SK-MEL-5 (cell line): ENCODE measurements around the gene ICA1. TPM values are rescaled to one million over a fixed set of nuclear protein-coding genes. Genes with fewer than 3 reads are reported as not detected.
"Not testable (repeated sequence)": the region's sequence is repeated elsewhere in the genome, so short reads cannot be mapped to it uniquely, and the experiment has no call there.

Source experiments
- DNase-seq: peaks from one replicate; pipeline ENCODE4 v3.0.0-alpha.2; 2016; ENCODE audit warnings: low read depth, low spot score
- in situ Hi-C: cut with HindIII; loops from 2 replicates; pipeline ENCODE4 v1.10.0; 2016; ENCODE audit warnings: low sequenced_read_pairs, high pct_unique_total_duplicates, low pct_unique_long_range_greater_than_20kb
- total RNA-seq: library from RNA; depleted of rRNA; stranded (reverse); fragments of >200 nt; shearing (Covaris generic); gene quantifications from 2 replicates; pipeline ENCODE4 v1.2.3, GENCODE V29; 2014

Gene ICA1
- total RNA-seq, 1 experiment from 2014 or later: 2.3 TPM

GRCh38 chr7:8103282-8103681, 158.7 kb downstream of the ICA1 start:
- DNase-seq: no peak
- in situ Hi-C loops: no loop called here

DNA sequence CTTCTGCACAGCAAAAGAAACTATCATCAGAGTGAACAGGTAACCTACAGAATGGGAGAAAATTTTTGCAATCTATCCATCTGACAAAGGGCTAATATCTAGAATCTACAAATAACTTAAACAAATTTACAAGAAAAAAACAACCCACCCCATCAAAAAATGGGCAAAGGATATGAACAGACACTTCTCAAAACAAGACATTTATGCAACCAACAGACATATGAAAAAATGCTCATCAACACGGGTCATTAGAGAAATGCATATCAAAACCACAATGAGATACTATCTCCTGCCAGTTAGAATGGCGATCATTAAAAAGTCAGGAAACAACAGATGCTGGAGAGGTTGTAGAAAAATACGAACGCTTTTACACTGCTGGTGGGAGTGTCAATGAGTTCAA, 160.7 kb downstream of the ICA1 start:
- DNase-seq, in situ Hi-C loops: not testable (repeated sequence)

- no peak for DNase-seq
- in situ Hi-C loops: no loop called here
Measured at GRCh38 chr7:8094164-8095140, 167.5 kb downstream of the ICA1 start.

- no peak for DNase-seq
- in situ Hi-C loops: no loop called here
Measured at GRCh38 chr7:8092140-8092539, 169.8 kb downstream of the ICA1 start.

DNA sequence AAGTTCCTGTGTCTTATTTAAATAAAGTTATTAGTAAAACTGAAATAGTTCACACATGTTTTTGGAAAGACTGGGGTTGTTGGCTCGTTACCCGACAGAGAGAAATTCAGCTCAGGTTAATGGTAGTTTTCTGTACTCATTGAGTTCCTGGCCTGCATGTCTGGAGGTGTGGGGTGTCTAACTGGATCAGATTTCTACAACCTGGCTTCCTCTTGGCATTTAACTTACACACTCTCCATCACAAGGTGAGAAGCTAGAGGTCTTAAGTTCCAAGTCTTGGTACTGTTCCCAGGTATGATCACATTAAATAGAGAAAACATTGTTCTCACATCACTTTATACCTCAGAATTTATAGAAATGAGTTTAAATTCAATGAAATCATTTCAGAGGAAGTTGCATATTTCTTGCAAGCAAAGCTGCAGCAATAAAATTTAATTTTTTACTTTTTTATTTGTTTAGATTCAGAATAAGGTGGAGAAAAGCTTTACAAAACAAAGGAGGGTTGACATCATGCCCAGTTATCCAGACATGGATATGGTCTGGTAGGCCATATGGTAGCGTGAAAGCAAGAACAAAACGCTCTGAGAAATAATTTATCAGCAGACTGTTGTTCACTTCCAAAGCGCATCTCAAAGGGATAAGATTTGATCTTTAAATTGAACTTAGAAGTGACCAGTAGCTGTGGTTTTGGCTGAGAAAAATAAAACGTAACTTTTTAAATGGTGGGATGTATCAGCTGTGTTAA, 172.8 kb downstream of the ICA1 start:
- DNase-seq: no peak
- in situ Hi-C loops: no loop called here

- no peak for DNase-seq
- in situ Hi-C loops: no loop called here
Measured at GRCh38 chr7:8086239-8086638, 175.7 kb downstream of the ICA1 start.

- in situ Hi-C loops: no loop called here
- DNase-seq: no peak
Measured at GRCh38 chr7:8085420-8085819, 176.5 kb downstream of the ICA1 start.

DNA sequence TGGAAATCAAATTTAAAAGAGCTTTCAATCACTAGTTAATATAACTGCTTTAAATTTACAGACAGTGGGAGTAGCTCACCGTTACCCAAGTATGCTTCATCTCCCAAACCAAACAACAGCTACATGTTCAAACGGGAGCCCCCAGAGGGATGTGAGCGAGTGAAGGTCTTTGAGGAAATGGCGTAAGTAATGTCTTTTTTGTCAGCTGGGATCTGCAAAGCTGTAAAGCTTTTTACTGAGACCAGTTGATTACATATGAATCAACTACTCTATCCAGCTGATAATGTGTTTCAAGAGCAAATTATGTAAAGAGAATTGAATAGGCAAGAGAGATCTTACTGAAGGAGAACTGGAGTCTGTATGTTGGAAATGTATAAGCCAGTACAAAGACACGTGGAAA, 177.1 kb downstream of the ICA1 start:
- in situ Hi-C loops: no loop called here
- no peak for DNase-seq

DNA sequence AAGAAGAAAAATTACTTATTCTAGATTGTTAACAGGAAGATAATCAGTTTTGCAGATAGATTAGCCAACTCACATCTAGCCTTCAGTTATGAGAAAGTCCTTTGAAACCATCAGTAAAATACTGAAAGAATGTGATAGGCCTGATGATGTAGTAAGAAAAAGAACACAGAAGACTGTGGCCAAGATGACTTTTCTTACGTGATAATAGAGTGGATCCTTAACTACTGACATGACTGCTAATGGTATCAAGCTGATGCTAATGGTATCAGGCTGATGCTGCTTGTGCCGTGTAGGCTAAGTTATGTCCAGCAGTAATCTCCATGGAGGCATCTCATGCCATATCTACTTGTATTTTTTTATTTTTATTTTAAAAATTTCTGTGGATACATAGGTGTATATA, 179.2 kb downstream of the ICA1 start:
- in situ Hi-C loops: no loop called here

GRCh38 chr7:8078418-8078817, 183.5 kb downstream of the ICA1 start:
- in situ Hi-C loops: no loop called here
- no peak for DNase-seq

More for the DNA sequence above, 179.2 kb downstream of the ICA1 start:
- DNase-seq: no peak

- in situ Hi-C loops: no loop called here
- no peak for DNase-seq
Measured at GRCh38 chr7:8070451-8071180, 191.4 kb downstream of the ICA1 start.

DNA sequence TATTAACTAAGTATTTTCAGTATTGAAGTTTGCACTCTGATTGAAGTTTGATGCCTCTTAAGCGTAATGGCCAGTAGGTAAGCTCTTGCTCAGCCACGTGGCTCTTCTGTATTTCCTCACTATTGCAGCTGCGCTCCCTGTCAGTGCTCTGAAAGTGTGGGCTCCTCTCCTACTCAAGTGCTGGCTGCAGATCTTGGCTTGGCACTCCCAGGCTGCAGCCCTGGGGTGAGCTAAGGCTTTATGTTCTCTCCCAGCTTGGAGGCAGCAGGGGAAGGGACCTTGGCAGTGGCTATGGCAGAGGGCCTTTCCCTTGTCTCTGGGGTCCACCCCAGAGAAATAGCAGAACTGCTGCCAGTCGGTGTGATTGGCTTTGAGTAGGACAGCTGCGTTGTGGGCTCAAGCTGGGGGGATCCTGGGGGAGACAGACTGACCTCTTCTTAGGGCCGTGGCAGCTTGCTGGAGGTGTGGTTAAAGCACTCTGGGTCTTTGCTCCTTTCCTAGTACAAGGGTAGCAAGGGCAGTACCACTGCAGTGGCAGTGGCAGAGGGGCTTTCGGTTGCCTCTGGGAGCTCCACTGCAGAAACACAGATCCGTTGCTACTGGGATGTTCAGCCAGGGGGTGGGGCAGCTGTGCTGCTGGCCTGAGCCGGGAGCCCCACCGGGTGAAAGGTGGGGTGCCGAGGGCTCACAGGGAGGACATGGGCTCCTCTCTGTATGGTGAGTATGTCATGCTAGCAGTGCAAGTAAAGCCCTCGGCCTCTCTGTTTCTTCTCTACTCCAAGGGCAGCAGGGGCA, 192.9 kb downstream of the ICA1 start:
- DNase-seq: no peak
- in situ Hi-C loops: no loop called here

DNA sequence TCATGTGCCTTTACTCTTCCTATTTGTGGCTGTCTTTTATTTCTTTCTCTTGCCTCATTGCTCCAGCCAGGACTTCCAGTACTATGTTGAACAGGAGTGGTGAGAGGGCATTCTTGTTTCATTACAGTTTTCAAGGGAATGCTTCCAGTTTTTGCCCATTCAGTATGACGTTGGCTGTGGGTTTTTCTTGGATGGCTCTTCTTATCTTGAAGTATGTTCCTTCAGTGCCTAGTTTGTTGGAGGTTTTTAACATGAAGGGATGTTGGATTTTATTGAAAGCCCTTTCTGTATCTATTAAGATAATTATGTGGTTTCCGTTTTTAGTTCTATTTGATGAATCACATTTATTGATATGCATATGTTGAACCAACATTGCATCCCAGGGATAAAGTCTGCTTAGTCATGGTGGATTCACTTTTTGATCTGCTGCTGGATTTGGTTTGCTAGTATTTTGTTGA, 196.6 kb downstream of the ICA1 start:
- in situ Hi-C loops: no loop called here
- DNase-seq: peak; percentile 64

DNA sequence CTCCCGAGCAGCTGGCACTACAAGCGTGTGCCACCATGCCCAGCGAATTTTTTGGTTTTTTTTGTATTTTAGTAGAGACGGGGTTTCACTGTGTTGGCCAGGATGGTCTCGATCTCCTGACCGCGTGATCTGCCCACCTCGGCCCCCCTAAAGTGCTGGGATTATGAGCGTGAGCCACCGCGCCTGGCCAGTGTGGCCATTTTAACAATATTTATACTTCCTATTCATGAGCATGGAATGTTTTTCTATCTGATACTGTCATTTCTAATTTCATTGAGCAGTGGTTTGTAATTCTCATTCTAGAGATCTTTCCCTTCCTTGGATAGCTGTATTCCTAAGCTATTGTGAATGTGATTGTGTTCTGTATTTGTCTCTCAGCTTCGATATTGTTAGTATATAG, 197.1 kb downstream of the ICA1 start:
- in situ Hi-C loops: no loop called here
- DNase-seq: no peak

DNA sequence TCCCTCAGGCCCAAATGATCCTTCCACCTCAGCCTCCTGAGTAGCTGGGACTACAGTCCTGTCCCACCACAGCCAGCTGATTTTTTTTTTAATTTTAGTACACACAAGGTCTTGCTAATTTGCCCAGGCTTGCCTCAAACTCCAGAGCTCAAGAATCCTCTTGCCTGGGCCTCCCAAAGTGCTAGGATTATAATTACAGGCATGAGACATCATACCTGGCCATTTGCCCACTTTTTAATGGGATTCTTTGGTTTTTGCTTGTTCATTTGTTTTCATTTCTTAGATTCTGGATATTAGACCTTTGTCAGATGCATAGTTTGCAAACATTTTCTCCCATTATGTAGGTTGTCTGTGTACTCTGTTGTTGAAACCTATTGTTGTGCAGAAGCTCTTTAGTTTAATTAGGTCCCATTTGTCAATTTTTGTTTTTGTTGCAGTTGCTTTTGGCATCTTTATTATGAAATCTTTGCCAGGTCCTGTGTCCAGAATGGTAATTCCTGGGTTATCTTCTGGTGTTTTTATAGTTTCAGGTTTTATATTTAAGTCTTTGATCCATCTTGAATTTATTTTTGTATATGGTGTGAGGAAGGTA, 198.2 kb downstream of the ICA1 start:
- in situ Hi-C loops: no loop called here
- no peak for DNase-seq

DNA sequence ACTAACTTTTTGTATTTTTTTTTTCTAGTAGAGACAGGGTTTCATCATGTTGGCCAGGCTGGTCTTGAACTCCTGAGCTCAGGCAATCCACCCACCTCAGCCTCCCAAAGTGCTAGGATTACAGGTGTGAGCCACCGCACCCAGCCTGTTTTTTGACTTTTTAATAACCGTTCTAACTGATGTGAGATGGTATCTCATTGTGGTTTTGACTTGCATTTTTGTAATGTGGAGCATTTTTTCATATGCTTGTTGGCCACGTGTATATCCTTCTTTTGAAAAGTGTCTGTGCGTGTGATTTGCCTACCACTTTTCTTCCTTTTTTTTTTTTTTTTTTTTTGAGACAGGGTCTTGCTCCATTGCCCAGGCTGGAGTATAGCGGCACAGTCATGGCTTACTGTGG, 198.7 kb downstream of the ICA1 start:
- in situ Hi-C loops, DNase-seq: not testable (repeated sequence)
